Cardiac muscle cell (in vitro differentiated cells and primary cell): ENCODE data around the gene PLPPR1. TPM values are rescaled to one million over a fixed set of nuclear protein-coding genes. Genes with fewer than 3 reads are reported as not detected.
"Not testable (repeated sequence)": the region's sequence is repeated elsewhere in the genome, so short reads cannot be mapped to it uniquely, and the experiment has no call there.

Experiments
- DNase-seq, 2 donors: peaks; one replicate each; pipeline versions ENCODE4 v3.0.0 to v3.0.0-alpha.2; 2010 to 2017; ENCODE audit warnings: low read depth in 1 of 2, low spot score in 1 of 2
- H3K27ac ChIP-seq: fragments of 200-600 bp; sonication (generic); 2 replicates; pipeline ENCODE4 v1.5.1; 2016
- H3K27me3 ChIP-seq: fragments of 200-600 bp; sonication (generic); 2 replicates; pipeline ENCODE4 v1.6.0; 2016; ENCODE audit warnings: control low read depth
- H3K36me3 ChIP-seq: fragments of 200-600 bp; sonication (generic); 2 replicates; pipeline ENCODE4 v1.5.1; 2016; ENCODE audit warnings: control low read depth
- H3K4me1 ChIP-seq: fragments of 200-600 bp; sonication (generic); 2 replicates; pipeline ENCODE4 v1.8.1; 2017; ENCODE audit warnings: low read depth, mild to moderate bottlenecking, mixed run types
- H3K4me3 ChIP-seq: fragments of 200-600 bp; sonication (generic); 2 replicates; pipeline ENCODE4 v1.5.1; 2016; ENCODE audit warnings: mild to moderate bottlenecking
- H3K9me3 ChIP-seq: fragments of 200-600 bp; sonication (generic); 2 replicates; pipeline ENCODE4 v1.5.1; 2017; ENCODE audit warnings: low read depth, mild to moderate bottlenecking, control low read depth
- polyA plus RNA-seq: library from polyadenylated mRNA; unstranded; fragments of >200 nt; fragmentation: Nextera tagmentation; extraction: Ambion mirVana; gene quantifications from 2 replicates; pipeline ENCODE4 v1.2.1, GENCODE V29; 2016
- total RNA-seq: library from RNA; depleted of rRNA; stranded (reverse); fragments of >200 nt; gene quantifications from 2 replicates; pipeline ENCODE4 v1.2.3, GENCODE V29; 2016
- TF ChIP-seq, protein P1 (sequence below): IDR thresholded peaks from 2 replicates; pipeline ENCODE4 v1.5.1; 2012; ENCODE audit warnings: low read depth, mild to moderate bottlenecking, low read length

The PLPPR1 gene
- total and polyA plus RNA-seq, 2 experiments from 2014 or later: 0.98 to 1.2 TPM

GRCh38 chr9:101034222-101034621 is 5.7 kb downstream of the PLPPR1 start:
- no peak for DNase-seq
- Histone ChIP-seq H3K36me3 (no peaks in the 10 kb centered on the region), H3K27me3 (peaks cover 49% of the 10 kb centered on the region), H3K4me1 (peaks cover 4% of the 10 kb centered on the region), H3K9me3 (no peaks in the 10 kb centered on the region), H3K27ac (no peak overlapping the region), H3K4me3 (no peak overlapping the region)
- TF ChIP-seq, protein P1, sequence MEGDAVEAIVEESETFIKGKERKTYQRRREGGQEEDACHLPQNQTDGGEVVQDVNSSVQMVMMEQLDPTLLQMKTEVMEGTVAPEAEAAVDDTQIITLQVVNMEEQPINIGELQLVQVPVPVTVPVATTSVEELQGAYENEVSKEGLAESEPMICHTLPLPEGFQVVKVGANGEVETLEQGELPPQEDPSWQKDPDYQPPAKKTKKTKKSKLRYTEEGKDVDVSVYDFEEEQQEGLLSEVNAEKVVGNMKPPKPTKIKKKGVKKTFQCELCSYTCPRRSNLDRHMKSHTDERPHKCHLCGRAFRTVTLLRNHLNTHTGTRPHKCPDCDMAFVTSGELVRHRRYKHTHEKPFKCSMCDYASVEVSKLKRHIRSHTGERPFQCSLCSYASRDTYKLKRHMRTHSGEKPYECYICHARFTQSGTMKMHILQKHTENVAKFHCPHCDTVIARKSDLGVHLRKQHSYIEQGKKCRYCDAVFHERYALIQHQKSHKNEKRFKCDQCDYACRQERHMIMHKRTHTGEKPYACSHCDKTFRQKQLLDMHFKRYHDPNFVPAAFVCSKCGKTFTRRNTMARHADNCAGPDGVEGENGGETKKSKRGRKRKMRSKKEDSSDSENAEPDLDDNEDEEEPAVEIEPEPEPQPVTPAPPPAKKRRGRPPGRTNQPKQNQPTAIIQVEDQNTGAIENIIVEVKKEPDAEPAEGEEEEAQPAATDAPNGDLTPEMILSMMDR: no peak

- Histone ChIP-seq H3K9me3 (no peaks in the 10 kb centered on the region), H3K4me3 (no peak overlapping the region), H3K27ac (no peak overlapping the region), H3K4me1 (no peaks in the 10 kb centered on the region), H3K27me3 (peaks cover 40% of the 10 kb centered on the region), H3K36me3 (no peaks in the 10 kb centered on the region)
- TF ChIP-seq, protein P1: no peak
- DNase-seq: no peak
These were observed 6.6 kb downstream of the PLPPR1 start for GRCh38 chr9:101035098-101035497.

GRCh38 chr9:101037430-101037829 is 8.9 kb downstream of the PLPPR1 start:
- H3K27ac ChIP-seq: no peak overlapping the region
- H3K4me3 ChIP-seq: no peak overlapping the region

DNA sequence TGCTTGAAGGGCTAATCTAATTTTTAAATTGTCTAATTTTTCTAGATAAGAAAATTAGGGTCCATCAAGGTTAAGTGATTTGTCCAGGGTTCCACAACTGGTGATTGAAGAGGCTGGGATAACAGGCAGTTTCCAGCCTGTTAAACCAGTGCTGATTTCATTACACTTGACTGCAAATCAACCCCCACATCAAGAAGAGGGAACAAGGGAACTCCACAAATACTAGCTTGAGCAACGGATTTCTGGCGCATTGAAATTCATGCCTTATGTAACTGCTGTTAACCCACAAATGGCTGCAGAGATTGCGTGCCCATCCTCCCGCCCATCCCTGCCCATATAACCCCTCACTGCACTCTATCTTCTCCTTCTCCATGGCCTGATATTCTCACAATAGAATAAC is 10.0 kb downstream of the PLPPR1 start:
- Histone ChIP-seq H3K9me3 (no peaks in the 10 kb centered on the region), H3K4me1 (no peaks in the 10 kb centered on the region), H3K4me3 (no peak overlapping the region), H3K36me3 (no peaks in the 10 kb centered on the region), H3K27ac (no peak overlapping the region), H3K27me3 (peaks cover 6% of the 10 kb centered on the region)
- TF ChIP-seq, protein P1: no peak
- DNase-seq: no peak

More at GRCh38 chr9:101037430-101037829, 8.9 kb downstream of the PLPPR1 start:
- H3K9me3 ChIP-seq: no peaks in the 10 kb centered on the region
- peaks cover 17% of the 10 kb centered on the region for H3K27me3 ChIP-seq
- H3K36me3 ChIP-seq: no peaks in the 10 kb centered on the region
- H3K4me1 ChIP-seq: no peaks in the 10 kb centered on the region
- TF ChIP-seq, protein P1: no peak
- DNase-seq: no peak

DNA sequence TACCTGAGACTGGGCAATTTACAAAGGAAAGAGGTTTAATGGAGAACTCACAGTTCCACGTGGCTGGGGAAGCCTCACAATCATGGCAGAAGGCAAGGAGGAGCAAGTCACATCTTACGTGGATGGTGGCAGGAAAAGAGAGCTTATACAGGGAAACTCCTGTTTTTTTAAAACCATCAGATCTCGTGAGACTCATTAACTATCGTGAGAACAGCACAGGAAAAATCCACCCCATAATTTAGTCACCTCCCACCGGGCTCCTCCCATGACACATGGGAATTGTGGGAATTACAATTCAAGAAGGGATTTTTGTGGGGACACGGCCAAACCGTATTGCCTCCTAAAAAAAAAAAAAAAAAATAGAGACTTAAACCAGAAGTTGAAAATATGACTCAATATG is 11.1 kb downstream of the PLPPR1 start:
- not testable (repeated sequence) for H3K36me3 ChIP-seq, DNase-seq, H3K27me3 ChIP-seq, H3K9me3 ChIP-seq, H3K27ac ChIP-seq, H3K4me3 ChIP-seq, H3K4me1 ChIP-seq

- H3K36me3 ChIP-seq: no peaks in the 10 kb centered on the region
- H3K4me3 ChIP-seq: no peak overlapping the region
- no peaks in the 10 kb centered on the region for H3K4me1 ChIP-seq
- no peaks in the 10 kb centered on the region for H3K27me3 ChIP-seq
- no peak for DNase-seq
- H3K27ac ChIP-seq: no peak overlapping the region
- no peaks in the 10 kb centered on the region for H3K9me3 ChIP-seq
- TF ChIP-seq, protein P1: no peak
These were observed 19.4 kb downstream of the PLPPR1 start for GRCh38 chr9:101047848-101048397.
